ENCODE results near the gene LYPD1.

DNA sequence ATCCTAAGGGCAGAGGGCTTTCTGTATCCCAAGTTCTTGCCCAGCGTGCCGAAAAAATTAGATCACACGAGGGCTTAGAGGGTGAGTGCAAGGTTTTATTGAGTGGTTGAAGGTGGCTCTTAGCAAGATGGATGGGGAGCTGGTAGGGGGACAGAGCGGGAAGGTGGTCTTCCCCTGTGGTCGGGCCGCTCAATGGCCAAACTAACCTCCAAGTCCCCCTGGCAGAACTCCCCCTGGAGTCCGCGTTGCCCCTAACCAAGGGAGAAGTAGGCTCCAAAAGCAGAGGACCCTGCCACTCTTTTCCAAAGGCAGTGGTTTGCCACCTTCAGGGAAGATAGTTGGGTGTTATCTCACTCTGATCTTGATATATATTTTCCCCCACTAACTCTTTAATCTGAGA lies 63.4 kb downstream of the LYPD1 start:
- TF ChIP-seq, protein P1, sequence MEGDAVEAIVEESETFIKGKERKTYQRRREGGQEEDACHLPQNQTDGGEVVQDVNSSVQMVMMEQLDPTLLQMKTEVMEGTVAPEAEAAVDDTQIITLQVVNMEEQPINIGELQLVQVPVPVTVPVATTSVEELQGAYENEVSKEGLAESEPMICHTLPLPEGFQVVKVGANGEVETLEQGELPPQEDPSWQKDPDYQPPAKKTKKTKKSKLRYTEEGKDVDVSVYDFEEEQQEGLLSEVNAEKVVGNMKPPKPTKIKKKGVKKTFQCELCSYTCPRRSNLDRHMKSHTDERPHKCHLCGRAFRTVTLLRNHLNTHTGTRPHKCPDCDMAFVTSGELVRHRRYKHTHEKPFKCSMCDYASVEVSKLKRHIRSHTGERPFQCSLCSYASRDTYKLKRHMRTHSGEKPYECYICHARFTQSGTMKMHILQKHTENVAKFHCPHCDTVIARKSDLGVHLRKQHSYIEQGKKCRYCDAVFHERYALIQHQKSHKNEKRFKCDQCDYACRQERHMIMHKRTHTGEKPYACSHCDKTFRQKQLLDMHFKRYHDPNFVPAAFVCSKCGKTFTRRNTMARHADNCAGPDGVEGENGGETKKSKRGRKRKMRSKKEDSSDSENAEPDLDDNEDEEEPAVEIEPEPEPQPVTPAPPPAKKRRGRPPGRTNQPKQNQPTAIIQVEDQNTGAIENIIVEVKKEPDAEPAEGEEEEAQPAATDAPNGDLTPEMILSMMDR (IDR thresholded peaks at IDR 0.05; ENCODE audit: low read depth, low read length, missing input control), result no peak
- TF ChIP-seq NR2F2 (IDR thresholded peaks at IDR 0.05), result no peak
- no peak for TF ChIP-seq YY1 (IDR thresholded peaks at IDR 0.05)
- TF ChIP-seq RAD21 (IDR thresholded peaks at IDR 0.05), result no peak
- TF ChIP-seq FOXA1 (IDR thresholded peaks at IDR 0.05), result no peak
- TF ChIP-seq JUND (IDR thresholded peaks at IDR 0.05), result no peak
- TF ChIP-seq, protein P2, sequence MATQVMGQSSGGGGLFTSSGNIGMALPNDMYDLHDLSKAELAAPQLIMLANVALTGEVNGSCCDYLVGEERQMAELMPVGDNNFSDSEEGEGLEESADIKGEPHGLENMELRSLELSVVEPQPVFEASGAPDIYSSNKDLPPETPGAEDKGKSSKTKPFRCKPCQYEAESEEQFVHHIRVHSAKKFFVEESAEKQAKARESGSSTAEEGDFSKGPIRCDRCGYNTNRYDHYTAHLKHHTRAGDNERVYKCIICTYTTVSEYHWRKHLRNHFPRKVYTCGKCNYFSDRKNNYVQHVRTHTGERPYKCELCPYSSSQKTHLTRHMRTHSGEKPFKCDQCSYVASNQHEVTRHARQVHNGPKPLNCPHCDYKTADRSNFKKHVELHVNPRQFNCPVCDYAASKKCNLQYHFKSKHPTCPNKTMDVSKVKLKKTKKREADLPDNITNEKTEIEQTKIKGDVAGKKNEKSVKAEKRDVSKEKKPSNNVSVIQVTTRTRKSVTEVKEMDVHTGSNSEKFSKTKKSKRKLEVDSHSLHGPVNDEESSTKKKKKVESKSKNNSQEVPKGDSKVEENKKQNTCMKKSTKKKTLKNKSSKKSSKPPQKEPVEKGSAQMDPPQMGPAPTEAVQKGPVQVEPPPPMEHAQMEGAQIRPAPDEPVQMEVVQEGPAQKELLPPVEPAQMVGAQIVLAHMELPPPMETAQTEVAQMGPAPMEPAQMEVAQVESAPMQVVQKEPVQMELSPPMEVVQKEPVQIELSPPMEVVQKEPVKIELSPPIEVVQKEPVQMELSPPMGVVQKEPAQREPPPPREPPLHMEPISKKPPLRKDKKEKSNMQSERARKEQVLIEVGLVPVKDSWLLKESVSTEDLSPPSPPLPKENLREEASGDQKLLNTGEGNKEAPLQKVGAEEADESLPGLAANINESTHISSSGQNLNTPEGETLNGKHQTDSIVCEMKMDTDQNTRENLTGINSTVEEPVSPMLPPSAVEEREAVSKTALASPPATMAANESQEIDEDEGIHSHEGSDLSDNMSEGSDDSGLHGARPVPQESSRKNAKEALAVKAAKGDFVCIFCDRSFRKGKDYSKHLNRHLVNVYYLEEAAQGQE (IDR thresholded peaks at IDR 0.05), result no peak
- no peak for TF ChIP-seq ATF3 (IDR thresholded peaks at IDR 0.05)

Measured in liver (tissue), 3 donors.